Liver (tissue), 9 donors: ENCODE measurements around the gene SIT1. TPM values are rescaled to one million over a fixed set of nuclear protein-coding genes. Genes with fewer than 3 reads are reported as not detected.

Experiments
- DNase-seq: peaks from one replicate; pipeline ENCODE4 v3.0.0-alpha.2; 2017; ENCODE audit warnings: low spot score
- H3K27ac ChIP-seq, 2 donors: one replicate each; pipeline ENCODE4 v1.7.0; 2013; ENCODE audit warnings: inconsistent platforms in 2 of 2, low read length in 2 of 2, control low read depth in 1 of 2, low read depth in 1 of 2, mild to moderate bottlenecking in 1 of 2
- H3K27me3 ChIP-seq, 4 donors: one replicate each; pipeline versions ENCODE4 v1.6.1 to v1.7.0; 2013; ENCODE audit warnings: low read length in 3 of 4, inconsistent platforms in 1 of 4, mild to moderate bottlenecking in 1 of 4, moderate library complexity in 1 of 4; ENCODE audit not compliant: control insufficient read depth in 4 of 4, insufficient read depth in 4 of 4
- H3K36me3 ChIP-seq, 4 donors: one replicate each; pipeline versions ENCODE4 v1.6.1 to v1.7.0; 2013; ENCODE audit warnings: low read length in 3 of 4, mild to moderate bottlenecking in 3 of 4, low read depth in 1 of 4, moderate library complexity in 1 of 4; ENCODE audit not compliant: control insufficient read depth in 4 of 4, insufficient read depth in 3 of 4
- H3K4me1 ChIP-seq, 4 donors: one replicate each; pipeline versions ENCODE4 v1.6.1 to v1.7.0; 2013; ENCODE audit warnings: low read length in 3 of 4, mild to moderate bottlenecking in 3 of 4, moderate library complexity in 1 of 4; ENCODE audit not compliant: control insufficient read depth in 4 of 4, insufficient read depth in 4 of 4
- H3K4me3 ChIP-seq, 3 donors: one replicate each; pipeline versions ENCODE4 v1.6.1 to v1.7.0; 2013; ENCODE audit warnings: low read length in 3 of 3, control low read depth in 1 of 3, low read depth in 1 of 3, mild to moderate bottlenecking in 1 of 3
- H3K9ac ChIP-seq, 2 donors: one replicate each; pipeline ENCODE4 v1.7.0; 2013; ENCODE audit warnings: low read length in 2 of 2, mild to moderate bottlenecking in 2 of 2, moderate library complexity in 2 of 2, control low read depth in 1 of 2, low read depth in 1 of 2
- H3K9me3 ChIP-seq, 4 donors: one replicate each; pipeline versions ENCODE4 v1.6.1 to v1.7.0; 2013; ENCODE audit warnings: low read length in 3 of 4; ENCODE audit not compliant: control insufficient read depth in 4 of 4
- ATF3 ChIP-seq: IDR thresholded peaks from 2 replicates; pipeline ENCODE4 v1.6.1; 2016; ENCODE audit warnings: antibody characterized with exemption
- EGR1 ChIP-seq, 2 donors: IDR thresholded peaks; 2 replicates each; pipeline ENCODE4 v1.6.1; 2016 to 2018; ENCODE audit warnings: antibody characterized with exemption in 2 of 2, low read depth in 2 of 2
- FOXA2 ChIP-seq: IDR thresholded peaks from 2 replicates; pipeline ENCODE4 v1.6.1; 2016; ENCODE audit warnings: antibody characterized with exemption
- GABPA ChIP-seq, 2 donors: IDR thresholded peaks in 1 of 2; conservative IDR thresholded peaks in 1 of 2; 2 replicates each; pipeline ENCODE4 v1.6.1; 2016; ENCODE audit warnings: antibody characterized with exemption in 2 of 2, mild to moderate bottlenecking in 1 of 2, moderate library complexity in 1 of 2
- HNF4A ChIP-seq, 2 donors: conservative IDR thresholded peaks; 2 replicates each; pipeline ENCODE4 v1.6.1; 2016; ENCODE audit warnings: antibody characterized with exemption in 2 of 2, mild to moderate bottlenecking in 2 of 2
- HNF4G ChIP-seq: IDR thresholded peaks from 2 replicates; pipeline ENCODE4 v1.6.1; 2016; ENCODE audit warnings: antibody characterized with exemption
- JUND ChIP-seq, 2 donors: IDR thresholded peaks; 2 replicates each; pipeline ENCODE4 v1.6.1; 2016; ENCODE audit warnings: antibody characterized with exemption in 2 of 2
- MAX ChIP-seq: IDR thresholded peaks from 2 replicates; pipeline ENCODE4 v1.6.1; 2016; ENCODE audit warnings: antibody characterized with exemption
- NR2F2 ChIP-seq: IDR thresholded peaks from 2 replicates; pipeline ENCODE4 v1.6.1; 2016; ENCODE audit warnings: antibody characterized with exemption
- REST ChIP-seq: IDR thresholded peaks from 2 replicates; pipeline ENCODE4 v1.6.1; 2016; ENCODE audit warnings: antibody characterized with exemption, mild to moderate bottlenecking
- RXRA ChIP-seq, 2 donors: IDR thresholded peaks; 2 replicates each; pipeline ENCODE4 v1.6.1; 2017 to 2018; ENCODE audit warnings: antibody characterized with exemption in 2 of 2, mild to moderate bottlenecking in 1 of 2
- SP1 ChIP-seq: IDR thresholded peaks from 2 replicates; pipeline ENCODE4 v1.6.1; 2018; ENCODE audit warnings: antibody characterized with exemption, mild to moderate bottlenecking
- YY1 ChIP-seq: IDR thresholded peaks from 2 replicates; pipeline ENCODE4 v1.6.1; 2016; ENCODE audit warnings: antibody characterized with exemption, mild to moderate bottlenecking
- ZBTB33 ChIP-seq: IDR thresholded peaks from 2 replicates; pipeline ENCODE4 v1.6.1; 2016; ENCODE audit warnings: antibody characterized with exemption
- WGBS: extraction: QIAGEN DNeasy Blood & Tissue Kit; methylation state at CpG from one replicate; pipeline ENCODE4 v1.1.7; 2013; 5-methylcytosine and 5-hydroxymethylcytosine counted together
- polyA plus RNA-seq, 2 donors: library from polyadenylated mRNA; stranded (reverse) in 1 of 2; unstranded in 1 of 2; fragments of 200-250 nt in 1 of 2; fragments of >200 nt in 1 of 2; fragmentation: Nextera tagmentation in 1 of 2; extraction: Ambion mirVana in 1 of 2; gene quantifications; one replicate each; pipeline versions ENCODE4 v1.2.1 to v1.2.3, GENCODE V29; 2013 to 2015
- total RNA-seq, 2 donors: library from RNA; depleted of rRNA; stranded (reverse); fragments of >200 nt; gene quantifications; one replicate each; pipeline ENCODE4 v1.2.3, GENCODE V29; 2014
- donor health status: healthy.
- donor health status: healthy.
- donor health status: healthy.
- donor health status: healthy.
- donor health status: healthy.

Gene SIT1
- total and polyA plus RNA-seq, 4 donors = 0.17 to 1.1 (median 0.34) TPM

GRCh38 chr9:35667939-35668338 is 17.2 kb upstream of the SIT1 start:
- peaks cover 5 to 21% (median 15%) of the 10 kb centered on the region in 4 donors for H3K4me1 ChIP-seq
- no peaks in the 10 kb centered on the region for H3K9me3 ChIP-seq
- TF ChIP-seq EGR1 (IDR thresholded peaks at IDR 0.05; ENCODE audit: low read depth in 2 of 2) (no peak), FOXA2 (no peak), GABPA (IDR thresholded peaks at IDR 0.05 in 1 of 2, conservative IDR thresholded peaks at IDR 0.05 in 1 of 2) (no peak), MAX (no peak), ATF3 (no peak), HNF4G (no peak), NR2F2 (no peak), YY1 (no peak), HNF4A (conservative IDR thresholded peaks at IDR 0.05) (no peak)
- 96% methylated on average over 3 of the region's 3 CpGs for WGBS
- no peak overlapping the region for H3K27ac ChIP-seq
- H3K4me3 ChIP-seq = no peak overlapping the region
- no peak overlapping the region for H3K9ac ChIP-seq
- no peaks in the 10 kb centered on the region for H3K27me3 ChIP-seq
- DNase-seq = no peak
- no peaks in the 10 kb centered on the region for H3K36me3 ChIP-seq

DNA sequence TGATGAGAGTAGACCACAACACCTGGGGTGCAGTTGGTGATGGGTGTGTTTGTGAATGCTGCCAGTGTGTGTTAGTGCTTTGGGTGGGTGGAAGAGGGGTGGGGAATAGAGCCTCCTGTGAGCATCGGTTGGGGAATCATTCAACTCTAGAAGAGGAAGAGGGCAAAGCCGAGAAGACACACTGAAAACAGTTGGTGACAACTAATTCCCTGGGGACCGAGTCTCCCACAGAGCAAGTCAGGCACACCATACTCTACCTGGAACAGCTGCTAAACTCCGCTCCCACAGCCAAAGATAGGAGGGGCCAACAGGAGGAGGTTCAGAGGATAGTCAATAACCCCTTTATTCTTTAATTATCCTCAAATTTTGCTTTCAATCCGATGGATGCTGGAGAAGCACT is 15.8 kb upstream of the SIT1 start:
- WGBS = 94% methylated on average over 5 of the region's 5 CpGs
- H3K36me3 ChIP-seq = no peaks in the 10 kb centered on the region
- H3K27me3 ChIP-seq = no peaks in the 10 kb centered on the region
- TF ChIP-seq ATF3 (no peak), FOXA2 (no peak), RXRA (IDR thresholded peaks at IDR 0.05) (no peak), YY1 (no peak), SP1 (no peak), ZBTB33 (no peak)
- no peak overlapping the region for H3K4me3 ChIP-seq
- no peak for DNase-seq
- no peak overlapping the region for H3K27ac ChIP-seq
- H3K9ac ChIP-seq = no peak overlapping the region
- H3K9me3 ChIP-seq = no peaks in the 10 kb centered on the region
- H3K4me1 ChIP-seq = peaks cover 5 to 26% (median 16%) of the 10 kb centered on the region in 4 donors

GRCh38 chr9:35666045-35666444 is 15.3 kb upstream of the SIT1 start:
- Histone ChIP-seq H3K9me3 (no peaks in the 10 kb centered on the region), H3K4me3 (no peak overlapping the region), H3K9ac (no peak overlapping the region), H3K36me3 (no peaks in the 10 kb centered on the region), H3K27ac (no peak overlapping the region), H3K4me1 (peaks cover 5 to 28% (median 18%) of the 10 kb centered on the region in 4 donors), H3K27me3 (no peaks in the 10 kb centered on the region)
- WGBS = 83% methylated on average over 1 of the region's 1 CpG
- no peak for DNase-seq
- no peak for TF ChIP-seq REST
- TF ChIP-seq SP1 = no peak
- no peak for TF ChIP-seq HNF4A (conservative IDR thresholded peaks at IDR 0.05)
- no peak for TF ChIP-seq JUND (IDR thresholded peaks at IDR 0.05)
- TF ChIP-seq YY1 = no peak
